K562 (cell line): ENCODE data around the gene PLCB3. TPM values are rescaled to one million over a fixed set of nuclear protein-coding genes. Genes with fewer than 3 reads are reported as not detected.
A peak's percentile ranks its signal among the peaks of the same experiment; 100 is the strongest.

Experiments used
- CBX3 ChIP-seq, 2 experiments: IDR thresholded peaks; 1 replicate in 1 of 2; 2 replicates in 1 of 2; pipeline ENCODE4 v1.6.1; 2012; ENCODE audit warnings: inconsistent platforms in 2 of 2, low read length in 2 of 2, borderline replicate concordance in 1 of 2, control low read depth in 1 of 2
- E2F4 ChIP-seq: sonication (generic); formaldehyde crosslinking; IDR thresholded peaks from 2 replicates; pipeline ENCODE4 v1.8.0; 2022; ENCODE audit warnings: mild to moderate bottlenecking, low read depth, missing genetic modification reagents
- FOXA1 ChIP-seq: fragments of 450-650 bp; IDR thresholded peaks from 2 replicates; pipeline ENCODE4 v1.6.1; 2016; ENCODE audit warnings: mild to moderate bottlenecking, borderline replicate concordance
- FOXK2 ChIP-seq, 2 experiments: fragments of 450-650 bp; IDR thresholded peaks in 1 of 2; conservative IDR thresholded peaks in 1 of 2; 2 replicates each; pipeline ENCODE4 v1.6.1; 2016; ENCODE audit warnings: low read depth in 2 of 2, mild to moderate bottlenecking in 1 of 2
- MNT ChIP-seq, 2 experiments: fragments of 450-650 bp; conservative IDR thresholded peaks; 2 replicates each; pipeline ENCODE4 v1.6.1; 2017; ENCODE audit warnings: mild to moderate bottlenecking in 2 of 2, moderate library complexity in 2 of 2
- PBX2 ChIP-seq, 2 experiments: IDR thresholded peaks in 1 of 2; conservative IDR thresholded peaks in 1 of 2; 2 replicates each; pipeline ENCODE4 v1.6.1; 2016; ENCODE audit warnings: low read depth in 2 of 2, mild to moderate bottlenecking in 1 of 2, missing compliant biosample characterization in 1 of 2, missing genetic modification characterization in 1 of 2, moderate library complexity in 1 of 2
- PCBP1 ChIP-seq: fragments of 200-400 bp; formaldehyde crosslinking; IDR thresholded peaks from 2 replicates; pipeline ENCODE4 v1.6.1; 2018; ENCODE audit warnings: mild to moderate bottlenecking, low read depth, low read length; ENCODE audit not compliant: poor library complexity, severe bottlenecking
- POU5F1 ChIP-seq: fragments of 150-350 bp; IDR thresholded peaks from 2 replicates; pipeline ENCODE4 v1.6.1; 2014; ENCODE audit warnings: borderline replicate concordance, low read length, low read depth, mild to moderate bottlenecking; ENCODE audit not compliant: partially characterized antibody
- PPARD ChIP-seq: fragments of 250-450 bp; sonication (Bioruptor Pico); IDR thresholded peaks from 2 replicates; pipeline ENCODE4 v1.8.0; 2022; ENCODE audit warnings: inconsistent platforms, mild to moderate bottlenecking, moderate library complexity
- RFX5 ChIP-seq: IDR thresholded peaks from 2 replicates; pipeline ENCODE4 v1.6.1; 2011; ENCODE audit warnings: low read depth, mild to moderate bottlenecking, improper control_type of control experiment, low read length
- SLC30A9 ChIP-seq: fragments of 250-450 bp; sonication (Bioruptor Pico); IDR thresholded peaks from 2 replicates; pipeline ENCODE4 v1.8.0; 2022; ENCODE audit warnings: mild to moderate bottlenecking, moderate library complexity
- SPI1 ChIP-seq: IDR thresholded peaks from 2 replicates; pipeline ENCODE4 v1.6.1; 2011; ENCODE audit warnings: low read depth, low read length, control low read depth, borderline replicate concordance
- SREBF1 ChIP-seq: fragments of 150-350 bp; IDR thresholded peaks from 2 replicates; pipeline ENCODE4 v1.6.1; 2014; ENCODE audit warnings: antibody characterized with exemption, low read depth, low read length, borderline replicate concordance
- TBL1XR1 ChIP-seq, 2 experiments: IDR thresholded peaks; 2 replicates each; pipeline ENCODE4 v1.6.1; 2012; ENCODE audit warnings: improper control_type of control experiment in 2 of 2, low read length in 2 of 2, mild to moderate bottlenecking in 1 of 2
- ZFP1 ChIP-seq: fragments of 450-650 bp; formaldehyde crosslinking; IDR thresholded peaks from 2 replicates; pipeline ENCODE4 v1.4.0; 2020; ENCODE audit warnings: mild to moderate bottlenecking, mixed read lengths
- ZKSCAN8 ChIP-seq: fragments of 200-800 bp; sonication (Bioruptor generic); IDR thresholded peaks from 2 replicates; pipeline ENCODE4 v1.6.1; 2016; ENCODE audit warnings: missing genetic modification characterization, missing compliant biosample characterization
- ZNF274 ChIP-seq: IDR thresholded peaks from 2 replicates; pipeline ENCODE4 v1.6.1; 2011; ENCODE audit warnings: low read depth, mild to moderate bottlenecking, low read length, moderate library complexity, borderline replicate concordance
- ZNF398 ChIP-seq: fragments of 250-450 bp; sonication (Bioruptor Pico); IDR thresholded peaks from 2 replicates; pipeline ENCODE4 v1.8.0; 2021; ENCODE audit warnings: moderate library complexity, mild to moderate bottlenecking, inconsistent platforms
- ZNF444 ChIP-seq: fragments of 250-450 bp; sonication (Bioruptor Pico); IDR thresholded peaks from 2 replicates; pipeline ENCODE4 v1.4.0; 2020; ENCODE audit warnings: mild to moderate bottlenecking, moderate library complexity
- polyA plus RNA-seq, 8 experiments: library from polyadenylated mRNA; depleted of rRNA in 4 of 8; stranded (reverse) in 5 of 8; unstranded in 3 of 8; fragments of >200 nt; fragmentation: Nextera tagmentation in 2 of 8; fragmentation: Illumina TruSeq in 1 of 8; extraction: Ambion mirVana in 2 of 8; extraction: Trizol in 1 of 8; gene quantifications; 2 replicates each; pipeline versions ENCODE4 v1.2.1 to v1.2.3, GENCODE V29; 2011 to 2014; ENCODE audit warnings: inconsistent platforms in 1 of 8, missing spikeins in 1 of 8
- total RNA-seq, 7 experiments: library from RNA; depleted of rRNA in 6 of 7; stranded (reverse); fragments of >200 nt in 6 of 7; fragmentation: Illumina TruSeq in 2 of 7; extraction: Trizol in 2 of 7; gene quantifications; 2 replicates each; pipeline versions ENCODE4 v1.2.1 to v1.2.3, GENCODE V29; 2011 to 2021; ENCODE audit warnings: low replicate concordance in 1 of 7

The PLCB3 gene
- total and polyA plus RNA-seq, 9 of the 15 experiments (the other 6 are each of a cell fraction or from before 2014, with no cell fraction given) = 0.31 to 44.8 (median 14.6) TPM

GRCh38 chr11:64249563-64250414 is 1.5 kb upstream of the PLCB3 start (continued):
- no peak for TF ChIP-seq ZNF398 (CRISPR knock-in tag)
- TF ChIP-seq MNT (conservative IDR thresholded peaks at IDR 0.05) = no peak
- TF ChIP-seq SPI1 = no peak
- TF ChIP-seq FOXA1 = no peak
- no peak for TF ChIP-seq TBL1XR1 (IDR thresholded peaks at IDR 0.05; ENCODE audit: low read length in 2 of 2)
- no peak for TF ChIP-seq E2F4 (CRISPR knock-in tag)
- no peak for TF ChIP-seq ZNF444 (CRISPR knock-in tag)
- no peak for TF ChIP-seq FOXK2 (conservative IDR thresholded peaks at IDR 0.05 in 1 of 2, IDR thresholded peaks at IDR 0.05 in 1 of 2; ENCODE audit: low read depth in 2 of 2)
- no peak for TF ChIP-seq PPARD
- no peak for TF ChIP-seq SREBF1
- no peak for TF ChIP-seq ZNF274
- TF ChIP-seq PBX2 (CRISPR knock-in tag; IDR thresholded peaks at IDR 0.05; ENCODE audit: low read depth) = no peak
- TF ChIP-seq PBX2 (tag; conservative IDR thresholded peaks at IDR 0.05; ENCODE audit: low read depth) = no peak
- TF ChIP-seq PCBP1 = no peak
- peak in 1 of 2 experiments; percentile 62; a peak in 1 of 3 replicates for TF ChIP-seq CBX3 (IDR thresholded peaks at IDR 0.05; ENCODE audit: borderline replicate concordance in 1 of 2, low read length in 2 of 2)
- TF ChIP-seq SLC30A9 (CRISPR knock-in tag) = no peak
- TF ChIP-seq POU5F1 = no peak
- no peak for TF ChIP-seq RFX5
- TF ChIP-seq ZFP1 = no peak
- TF ChIP-seq ZKSCAN8 (CRISPR knock-in tag) = no peak
